Measurements from ENCODE around the gene APOL5.
A peak's percentile ranks its signal among the peaks of the same experiment; 100 is the strongest.

DNA sequence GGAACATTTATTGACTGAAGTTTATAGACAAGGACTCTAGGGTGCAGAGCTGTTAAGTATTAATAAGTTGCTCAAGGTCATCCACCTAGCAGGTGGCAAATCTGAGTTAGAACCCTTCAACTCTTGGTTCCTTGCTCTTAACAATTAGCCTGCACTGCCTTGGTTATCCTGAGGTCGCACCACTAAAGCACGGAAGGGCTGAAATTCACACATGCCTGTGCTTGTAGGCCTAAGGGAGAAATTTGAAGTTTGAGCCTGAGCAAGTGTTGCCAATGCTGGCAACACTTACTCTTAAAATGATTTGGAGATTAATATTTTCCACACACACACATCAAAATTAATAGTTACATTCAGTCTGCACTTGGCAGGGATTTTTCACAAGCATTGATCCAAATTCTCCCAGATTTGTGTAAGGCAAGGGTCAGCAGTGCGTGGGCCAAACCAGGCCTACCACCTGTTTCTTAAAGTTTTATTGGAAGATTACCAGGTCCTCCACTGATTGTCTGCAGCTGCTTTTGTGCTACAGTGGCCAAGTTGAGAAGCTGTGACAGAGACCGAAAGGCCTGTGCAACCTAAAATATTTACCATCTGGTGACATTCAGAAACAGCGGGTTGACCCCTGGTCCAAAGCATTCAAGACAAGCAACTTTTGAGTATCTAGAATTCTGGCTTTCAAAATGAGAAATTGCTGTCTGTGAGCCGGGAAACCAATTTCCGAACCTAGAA is 16.3 kb downstream of the APOL5 start:
- no peak for TF ChIP-seq POLR2A (IDR thresholded peaks at IDR 0.05)
- TF ChIP-seq, protein P1, sequence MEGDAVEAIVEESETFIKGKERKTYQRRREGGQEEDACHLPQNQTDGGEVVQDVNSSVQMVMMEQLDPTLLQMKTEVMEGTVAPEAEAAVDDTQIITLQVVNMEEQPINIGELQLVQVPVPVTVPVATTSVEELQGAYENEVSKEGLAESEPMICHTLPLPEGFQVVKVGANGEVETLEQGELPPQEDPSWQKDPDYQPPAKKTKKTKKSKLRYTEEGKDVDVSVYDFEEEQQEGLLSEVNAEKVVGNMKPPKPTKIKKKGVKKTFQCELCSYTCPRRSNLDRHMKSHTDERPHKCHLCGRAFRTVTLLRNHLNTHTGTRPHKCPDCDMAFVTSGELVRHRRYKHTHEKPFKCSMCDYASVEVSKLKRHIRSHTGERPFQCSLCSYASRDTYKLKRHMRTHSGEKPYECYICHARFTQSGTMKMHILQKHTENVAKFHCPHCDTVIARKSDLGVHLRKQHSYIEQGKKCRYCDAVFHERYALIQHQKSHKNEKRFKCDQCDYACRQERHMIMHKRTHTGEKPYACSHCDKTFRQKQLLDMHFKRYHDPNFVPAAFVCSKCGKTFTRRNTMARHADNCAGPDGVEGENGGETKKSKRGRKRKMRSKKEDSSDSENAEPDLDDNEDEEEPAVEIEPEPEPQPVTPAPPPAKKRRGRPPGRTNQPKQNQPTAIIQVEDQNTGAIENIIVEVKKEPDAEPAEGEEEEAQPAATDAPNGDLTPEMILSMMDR (IDR thresholded peaks at IDR 0.05) = peak in 1 of 12 donors; percentile 10
